HEK293 (cell line): ENCODE results near the gene TMA7B.

ENCODE experiments used
- BCL11A ChIP-seq: fragments of 450-650 bp; formaldehyde crosslinking; IDR thresholded peaks from 2 replicates; pipeline ENCODE4 v1.5.1; 2016; ENCODE audit warnings: low read depth, missing biosample characterization, missing genetic modification characterization
- HIC1 ChIP-seq: fragments of 450-650 bp; formaldehyde crosslinking; IDR thresholded peaks from 2 replicates; pipeline ENCODE4 v1.5.1; 2016; ENCODE audit warnings: missing biosample characterization, missing genetic modification characterization
- PBX3 ChIP-seq: sonication (generic); formaldehyde crosslinking; IDR thresholded peaks from 2 replicates; pipeline ENCODE4 v1.8.1; 2022; ENCODE audit warnings: mild to moderate bottlenecking, moderate library complexity, missing genetic modification reagents
- RBAK ChIP-seq: fragments of 450-650 bp; formaldehyde crosslinking; IDR thresholded peaks from 2 replicates; pipeline ENCODE4 v1.5.1; 2016; ENCODE audit warnings: missing biosample characterization, missing genetic modification characterization
- REST ChIP-seq: fragments of 450-650 bp; formaldehyde crosslinking; IDR thresholded peaks from 2 replicates; pipeline ENCODE4 v1.5.1; 2016; ENCODE audit warnings: missing biosample characterization, missing genetic modification characterization
- ZBTB10 ChIP-seq: fragments of 450-650 bp; formaldehyde crosslinking; IDR thresholded peaks from 2 replicates; pipeline ENCODE4 v1.5.1; 2016; ENCODE audit warnings: missing biosample characterization, missing genetic modification characterization
- ZBTB11 ChIP-seq: fragments of 450-650 bp; formaldehyde crosslinking; conservative IDR thresholded peaks from 2 replicates; pipeline ENCODE4 v1.5.1; 2016; ENCODE audit warnings: low read depth, missing biosample characterization, missing genetic modification characterization
- ZNF114 ChIP-seq: fragments of 450-650 bp; formaldehyde crosslinking; IDR thresholded peaks from 2 replicates; pipeline ENCODE4 v1.5.0; 2017; ENCODE audit warnings: missing biosample characterization, missing genetic modification characterization
- ZNF639 ChIP-seq: fragments of 450-650 bp; formaldehyde crosslinking; IDR thresholded peaks from 2 replicates; pipeline ENCODE4 v1.5.1; 2016; ENCODE audit warnings: missing biosample characterization, missing genetic modification characterization

GRCh38 chr22:39994041-39994565, 33.9 kb downstream of the TMA7B start:
- TF ChIP-seq PBX3 (CRISPR knock-in tag) (no peak), ZNF639 (no peak), RBAK (no peak), ZBTB10 (no peak), REST (no peak), BCL11A (tag by site-specific recombination) (no peak), ZNF114 (tag by site-specific recombination) (no peak), HIC1 (tag by site-specific recombination) (no peak), ZBTB11 (no peak)
